IMR-90 (cell line): ENCODE results near the gene MRPL38.
A peak's percentile ranks its signal among the peaks of the same experiment; 100 is the strongest.

Experiments used
- BHLHE40 ChIP-seq: fragments of 150-350 bp; IDR thresholded peaks from 2 replicates; pipeline ENCODE4 v1.6.1; 2016; ENCODE audit warnings: mild to moderate bottlenecking, low read depth, low read length
- CEBPB ChIP-seq: IDR thresholded peaks from 2 replicates; pipeline ENCODE4 v1.6.1; 2012; ENCODE audit warnings: low read depth, low read length, improper control_type of control experiment
- CHD1 ChIP-seq: IDR thresholded peaks from 2 replicates; pipeline ENCODE4 v1.6.1; 2012; ENCODE audit warnings: low read depth, low read length, improper control_type of control experiment
- CTCF ChIP-seq: conservative IDR thresholded peaks from 2 replicates; pipeline ENCODE4 v1.5.1; 2012; ENCODE audit warnings: mild to moderate bottlenecking, low read depth, low read length, improper control_type of control experiment
- MAZ ChIP-seq: IDR thresholded peaks from 2 replicates; pipeline ENCODE4 v1.6.1; 2012; ENCODE audit warnings: low read depth, mild to moderate bottlenecking, low read length, improper control_type of control experiment, moderate library complexity, borderline replicate concordance
- MXI1 ChIP-seq: IDR thresholded peaks from 2 replicates; pipeline ENCODE4 v1.6.1; 2012; ENCODE audit warnings: low read depth, mild to moderate bottlenecking, low read length, moderate library complexity, borderline replicate concordance
- POLR2A ChIP-seq: IDR thresholded peaks from 2 replicates; pipeline ENCODE4 v1.6.1; 2012; ENCODE audit warnings: mild to moderate bottlenecking, low read depth, low read length
- RAD21 ChIP-seq: IDR thresholded peaks from 2 replicates; pipeline ENCODE4 v1.6.1; 2012; ENCODE audit warnings: low read length, improper control_type of control experiment
- SMC3 ChIP-seq: fragments of 150-350 bp; IDR thresholded peaks from 2 replicates; pipeline ENCODE4 v1.6.1; 2016; ENCODE audit warnings: low read depth, mild to moderate bottlenecking, antibody characterized with exemption, low read length, moderate library complexity
- USF2 ChIP-seq: fragments of 150-350 bp; IDR thresholded peaks from 2 replicates; pipeline ENCODE4 v1.6.1; 2017; ENCODE audit warnings: mild to moderate bottlenecking, antibody characterized with exemption, low read length, low read depth

GRCh38 chr17:75927286-75927922 lies 22.7 kb upstream of the MRPL38 start:
- TF ChIP-seq CTCF, result peak; percentile 18; the same call in 1 of the 2 replicates
- no peak for TF ChIP-seq SMC3
- TF ChIP-seq POLR2A, result no peak
- no peak for TF ChIP-seq RAD21
- TF ChIP-seq CHD1, result no peak
- TF ChIP-seq USF2, result no peak
- no peak for TF ChIP-seq MAZ
- TF ChIP-seq CEBPB, result no peak
- no peak for TF ChIP-seq MXI1
- TF ChIP-seq BHLHE40, result no peak
